ENCODE measurements around the gene CAMTA2.
A peak's percentile ranks its signal among the peaks of the same experiment; 100 is the strongest.
"Not testable (repeated sequence)": the region's sequence is repeated elsewhere in the genome, so short reads cannot be mapped to it uniquely, and the experiment has no call there.

Gene CAMTA2

GRCh38 chr17:4934173-4934979, 53.1 kb downstream of the CAMTA2 start:
- TF ChIP-seq CTCF (IDR thresholded peaks at IDR 0.05; ENCODE audit: insufficient read depth, low read length, poor library complexity, severe bottlenecking): peak; percentile 15
- peak; percentile 59 for DNase-seq (ENCODE audit: extremely low read depth, insufficient read length)
- no peaks in the 10 kb centered on the region for H3K27me3 ChIP-seq (replicated peaks; ENCODE audit: control insufficient read depth, insufficient read depth, low read length)
- H3K4me3 ChIP-seq (replicated peaks; ENCODE audit: low read depth, low read length): no peak overlapping the region
- H3K36me3 ChIP-seq (ENCODE audit: control insufficient read depth, insufficient read depth, low read length): peaks cover 22% of the 10 kb centered on the region

GRCh38 chr17:4933646-4934045, 53.8 kb downstream of the CAMTA2 start:
- no peak for TF ChIP-seq CTCF (IDR thresholded peaks at IDR 0.05; ENCODE audit: insufficient read depth, low read length, poor library complexity, severe bottlenecking)
- H3K36me3 ChIP-seq (ENCODE audit: control insufficient read depth, insufficient read depth, low read length): peaks cover 22% of the 10 kb centered on the region

GRCh38 chr17:4932756-4933155, 54.7 kb downstream of the CAMTA2 start:
- Histone ChIP-seq H3K4me3 (replicated peaks; ENCODE audit: low read depth, low read length) (no peak overlapping the region), H3K27me3 (replicated peaks; ENCODE audit: control insufficient read depth, insufficient read depth, low read length) (no peaks in the 10 kb centered on the region), H3K36me3 (ENCODE audit: control insufficient read depth, insufficient read depth, low read length) (peaks cover 16% of the 10 kb centered on the region)
- no peak for DNase-seq (ENCODE audit: extremely low read depth, insufficient read length)
- TF ChIP-seq CTCF (IDR thresholded peaks at IDR 0.05; ENCODE audit: insufficient read depth, low read length, poor library complexity, severe bottlenecking): no peak

More at GRCh38 chr17:4933646-4934045, 53.8 kb downstream of the CAMTA2 start:
- Histone ChIP-seq H3K27me3 (replicated peaks; ENCODE audit: control insufficient read depth, insufficient read depth, low read length) (no peaks in the 10 kb centered on the region), H3K4me3 (replicated peaks; ENCODE audit: low read depth, low read length) (no peak overlapping the region)
- no peak for DNase-seq (ENCODE audit: extremely low read depth, insufficient read length)

- Histone ChIP-seq H3K4me3 (replicated peaks; ENCODE audit: low read depth, low read length) (no peak within 1 kb of the TSS), H3K36me3 (ENCODE audit: control insufficient read depth, insufficient read depth, low read length) (peaks cover 12% of the 10 kb centered on the region), H3K27me3 (replicated peaks; ENCODE audit: control insufficient read depth, insufficient read depth, low read length) (no peaks in the 10 kb centered on the region)
- DNase-seq (ENCODE audit: extremely low read depth, insufficient read length): no peak
- TF ChIP-seq CTCF (IDR thresholded peaks at IDR 0.05; ENCODE audit: insufficient read depth, low read length, poor library complexity, severe bottlenecking): no peak
Measured at GRCh38 chr17:4931963-4932362, 55.5 kb downstream of the CAMTA2 start, which contains the start of gene GP1BA. Gene GP1BA, plus strand, starts transcription at chr17:4932277. Its CDS starts 328 bp downstream, at chr17:4932605.

GRCh38 chr17:4928881-4929280, 58.6 kb downstream of the CAMTA2 start:
- Histone ChIP-seq H3K36me3 (ENCODE audit: control insufficient read depth, insufficient read depth, low read length) (peaks cover 3% of the 10 kb centered on the region), H3K4me3 (replicated peaks; ENCODE audit: low read depth, low read length) (no peak overlapping the region), H3K27me3 (replicated peaks; ENCODE audit: control insufficient read depth, insufficient read depth, low read length) (no peaks in the 10 kb centered on the region)
- TF ChIP-seq CTCF (IDR thresholded peaks at IDR 0.05; ENCODE audit: insufficient read depth, low read length, poor library complexity, severe bottlenecking): no peak
- no peak for DNase-seq (ENCODE audit: extremely low read depth, insufficient read length)

- not testable (repeated sequence) for DNase-seq (ENCODE audit: extremely low read depth, insufficient read length); H3K4me3 ChIP-seq (replicated peaks; ENCODE audit: low read depth, low read length); H3K27me3 ChIP-seq (replicated peaks; ENCODE audit: control insufficient read depth, insufficient read depth, low read length); H3K36me3 ChIP-seq (ENCODE audit: control insufficient read depth, insufficient read depth, low read length)
Measured at GRCh38 chr17:4926577-4927335, 60.7 kb downstream of the CAMTA2 start.
